ENCODE results near the gene APLP2.

The APLP2 gene

DNA sequence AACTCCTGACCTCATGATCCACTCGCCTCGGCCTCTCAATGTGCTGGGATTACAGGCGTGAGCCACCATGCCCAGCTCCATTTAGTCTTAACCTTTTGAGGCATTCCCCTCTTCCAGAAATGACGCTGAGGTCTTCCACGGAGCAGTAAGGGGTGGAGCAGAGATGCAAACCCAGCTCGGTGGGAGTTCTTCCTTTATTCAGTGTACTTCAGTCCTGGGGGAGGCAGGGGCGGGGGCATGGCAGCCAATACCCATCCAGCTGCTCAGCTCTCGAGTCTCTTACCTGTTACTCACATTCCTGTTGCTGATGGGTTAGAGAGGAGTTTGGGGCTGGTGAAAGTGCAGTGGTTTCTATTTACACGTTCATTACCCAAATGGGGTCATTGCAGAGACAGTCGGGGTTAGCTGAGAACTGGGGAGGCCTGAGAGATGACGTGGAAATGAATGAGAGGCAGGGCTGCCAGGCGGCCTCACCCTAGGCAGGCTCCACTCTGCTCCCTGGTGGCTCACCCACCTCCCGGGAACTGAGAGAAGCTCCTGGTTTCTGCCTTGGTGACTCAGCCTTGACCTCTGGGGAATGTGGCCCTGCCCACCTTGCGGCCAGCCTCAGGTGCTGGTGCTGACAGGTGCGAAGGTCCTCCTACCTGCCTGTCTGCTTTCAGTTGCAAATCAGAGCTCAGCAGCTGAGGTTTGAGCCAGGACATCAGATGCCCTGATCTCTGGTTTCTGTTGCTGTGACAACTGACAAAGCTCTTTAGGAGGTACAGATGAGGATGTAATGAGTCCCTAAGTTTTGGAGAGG, 76.5 kb downstream of the APLP2 start:
- DNase-seq (ENCODE audit: low read depth in 3 of 3): no peak

DNA sequence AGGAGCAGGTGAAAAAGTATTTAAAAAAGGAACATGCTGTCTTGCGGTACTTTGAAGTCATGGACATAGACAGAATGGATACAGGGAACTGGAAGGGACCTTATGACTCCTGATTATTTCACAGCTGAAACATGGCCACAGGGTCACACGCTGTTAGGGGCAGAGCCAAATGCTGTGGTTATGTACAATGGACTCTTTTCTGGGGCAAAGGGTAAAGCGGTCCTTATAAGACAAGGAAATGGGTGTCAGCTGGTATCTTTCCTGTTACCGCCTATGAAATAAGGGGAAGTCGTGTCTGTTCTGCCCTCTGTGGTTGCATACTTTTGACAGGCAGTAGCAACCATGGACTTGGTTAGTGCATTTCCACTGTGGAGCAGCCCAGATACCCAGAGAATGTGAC, 77.1 kb downstream of the APLP2 start:
- DNase-seq (ENCODE audit: low read depth in 3 of 3): no peak

- no peak for DNase-seq (ENCODE audit: low read depth in 3 of 3)
Observed at GRCh38 chr11:130148796-130149326, 79.2 kb downstream of the APLP2 start.

DNA sequence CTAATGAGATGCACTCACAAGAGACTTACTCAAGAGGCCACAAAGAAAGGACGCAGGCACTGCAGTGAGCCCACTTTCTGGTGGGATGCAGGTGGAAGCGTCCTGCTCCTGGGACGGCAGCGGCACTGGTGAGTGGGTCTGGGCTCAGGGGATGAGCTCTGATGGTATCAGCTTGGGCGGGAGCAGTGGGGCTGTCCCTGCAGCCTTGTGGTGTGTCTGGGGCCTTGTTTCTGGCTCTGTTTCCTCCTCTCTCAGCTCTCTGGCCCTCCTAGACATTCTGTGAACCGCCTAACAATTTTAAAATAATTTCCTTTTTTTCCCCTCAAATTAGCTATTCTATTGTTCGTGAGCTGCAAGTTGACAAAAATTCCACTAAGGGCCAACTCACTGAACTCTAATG, 81.1 kb downstream of the APLP2 start:
- no peak for DNase-seq (ENCODE audit: low read depth in 3 of 3)

- DNase-seq (ENCODE audit: low read depth in 3 of 3): no peak
Observed at GRCh38 chr11:130151196-130151595, 81.5 kb downstream of the APLP2 start.

DNA sequence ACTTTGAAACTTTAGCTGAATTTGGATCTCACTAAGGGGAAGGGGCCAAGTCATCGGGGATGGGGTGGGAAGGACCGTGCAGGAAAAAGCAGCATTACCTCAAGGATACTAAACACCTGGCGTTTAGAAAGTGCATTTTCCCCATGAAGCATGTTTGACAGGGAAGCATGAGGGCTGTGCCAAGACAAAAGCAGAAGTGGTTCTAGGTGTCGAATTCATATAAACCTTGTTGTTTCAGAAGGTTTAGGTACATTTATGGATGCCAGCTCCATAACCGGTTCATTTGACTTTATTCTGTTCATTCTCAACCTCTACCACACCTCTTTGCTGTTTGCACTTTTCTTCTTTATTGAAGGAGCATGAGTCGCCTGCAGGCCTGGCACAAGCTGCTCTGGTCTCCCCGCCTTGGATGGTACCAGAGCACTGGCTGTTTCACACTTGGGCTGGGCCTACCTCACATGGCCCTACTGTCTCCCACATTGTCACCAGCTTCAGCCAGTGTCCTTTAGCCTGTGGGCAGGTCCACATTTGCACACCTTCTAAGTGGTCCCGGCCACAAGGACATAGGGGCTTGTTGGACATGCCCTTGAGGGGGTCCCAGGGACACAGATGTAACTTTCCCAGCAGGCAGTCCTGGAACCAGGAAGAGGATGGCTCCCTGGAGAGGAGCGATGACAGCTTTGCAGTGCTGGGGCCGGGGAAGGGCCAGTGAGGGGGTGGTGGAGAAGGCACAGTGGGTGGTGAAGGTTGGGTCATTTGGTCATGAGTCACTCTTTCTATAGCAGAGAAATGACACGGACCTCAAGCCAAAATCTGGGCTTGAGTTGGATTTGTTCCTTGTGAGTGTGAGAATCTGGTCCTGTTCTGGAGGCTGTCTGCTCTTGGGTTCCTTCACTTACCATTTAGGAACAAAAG, 86.7 kb downstream of the APLP2 start:
- no peak for DNase-seq (ENCODE audit: low read depth in 3 of 3)

GRCh38 chr11:130157101-130157500, 87.4 kb downstream of the APLP2 start:
- DNase-seq (ENCODE audit: low read depth in 3 of 3): no peak

- no peak for DNase-seq (ENCODE audit: low read depth in 3 of 3)
Observed at GRCh38 chr11:130157840-130158239, 88.1 kb downstream of the APLP2 start.

GRCh38 chr11:130159139-130159538, 89.4 kb downstream of the APLP2 start:
- DNase-seq (ENCODE audit: low read depth in 3 of 3): no peak

GRCh38 chr11:130159657-130160497, 90.2 kb downstream of the APLP2 start, which contains the start of gene ST14:
TSS of gene ST14 (plus strand) at chr11:130159782. CDS start at chr11:130159980, 198 bp downstream.
- no peak for DNase-seq (ENCODE audit: low read depth in 3 of 3)

DNA sequence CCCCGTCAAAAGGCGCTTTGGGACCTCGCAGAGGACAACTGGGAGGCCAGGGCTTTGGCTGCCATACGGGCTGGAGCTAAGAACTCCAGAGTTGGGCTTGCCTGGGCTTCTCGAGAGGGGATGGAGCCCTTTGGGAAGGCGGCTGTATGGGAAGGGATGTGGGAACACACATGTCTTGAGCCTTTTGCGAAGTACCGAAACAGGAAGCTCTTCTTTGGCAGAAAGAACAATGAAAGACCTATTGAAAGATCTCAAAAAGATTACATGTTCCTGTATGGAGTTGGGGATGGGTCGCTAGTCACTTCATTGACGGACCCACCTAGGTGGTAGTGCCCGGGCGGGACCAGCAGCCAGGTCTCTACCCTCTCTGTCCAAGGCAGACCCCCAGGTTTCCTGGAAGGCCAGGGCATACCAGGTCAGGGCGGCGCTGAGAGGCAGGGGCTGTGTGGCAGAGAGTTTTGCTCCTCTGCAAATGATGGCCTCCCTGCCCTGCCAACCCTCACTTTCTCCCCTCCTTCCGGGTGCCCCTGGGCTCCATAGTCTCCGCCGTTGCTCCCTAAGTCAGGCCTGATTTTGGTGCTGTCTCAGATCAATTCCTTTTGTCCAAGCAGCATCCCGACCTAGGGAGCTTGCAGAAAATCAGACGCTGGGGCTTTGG, 90.9 kb downstream of the APLP2 start:
- no peak for DNase-seq (ENCODE audit: low read depth in 3 of 3)

GRCh38 chr11:130161441-130162145, 91.9 kb downstream of the APLP2 start:
- DNase-seq (ENCODE audit: low read depth in 3 of 3): no peak

DNA sequence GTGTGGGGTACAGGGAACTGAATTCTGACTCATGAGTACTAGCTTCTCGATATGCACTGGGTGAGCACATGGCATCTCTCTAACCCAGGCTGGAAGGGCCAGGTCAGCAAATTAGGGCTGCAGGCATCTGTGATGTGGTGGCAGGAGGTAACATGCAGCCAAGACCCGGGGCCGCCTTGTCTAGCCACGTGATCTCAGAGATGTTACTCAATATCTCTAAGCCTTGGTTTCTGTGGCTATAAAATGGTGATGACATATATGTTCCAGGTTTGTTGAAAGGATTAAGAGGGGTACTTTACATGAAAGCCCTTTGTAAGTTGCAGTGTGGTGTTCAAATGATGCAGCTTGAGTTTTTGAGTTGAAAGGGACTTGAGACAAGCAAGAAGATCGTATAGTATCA, 93.0 kb downstream of the APLP2 start:
- DNase-seq (ENCODE audit: low read depth in 3 of 3): no peak

DNA sequence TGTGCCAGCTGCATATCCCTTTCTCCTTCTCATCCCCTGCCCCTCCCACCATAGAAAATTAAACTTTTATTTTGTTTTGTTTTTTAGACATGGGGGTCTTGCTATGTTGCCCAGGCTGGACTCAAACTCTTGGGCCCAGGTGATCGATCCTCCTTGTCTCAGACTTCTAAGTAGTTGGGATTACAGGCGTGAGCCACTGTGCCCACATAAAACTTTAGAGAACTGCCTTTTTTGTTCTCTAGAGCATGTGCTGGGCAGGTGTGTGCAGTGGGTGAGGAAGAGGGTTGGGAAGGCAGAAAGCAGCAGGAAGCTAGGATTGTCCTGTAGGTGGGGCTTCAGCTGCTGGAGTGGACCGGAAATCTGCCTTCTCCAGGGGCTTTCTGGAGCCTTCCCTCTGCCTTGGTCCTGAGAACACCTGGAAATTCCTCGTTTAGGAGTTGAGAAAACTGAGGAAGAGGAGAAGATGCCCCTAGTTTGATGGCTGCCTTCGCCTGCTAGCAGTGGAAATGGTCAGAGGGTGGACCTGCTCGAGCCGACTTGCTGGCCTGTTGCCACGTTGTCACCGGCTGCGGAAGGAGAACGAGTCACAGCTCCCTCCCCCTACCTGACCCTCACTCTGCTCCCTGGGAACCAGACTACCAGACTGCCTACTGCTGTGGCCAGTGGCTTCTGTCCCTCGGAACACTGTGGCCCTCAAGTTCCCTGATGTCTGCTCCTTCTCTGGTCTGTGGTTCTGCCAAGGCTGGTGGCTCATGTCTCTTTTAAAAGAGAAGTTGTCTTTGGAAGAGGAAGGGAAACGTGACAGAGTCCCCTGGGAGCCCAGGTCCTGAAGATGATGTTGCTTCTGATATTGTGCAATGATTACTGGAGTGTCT, 93.9 kb downstream of the APLP2 start:
- DNase-seq (ENCODE audit: low read depth in 3 of 3): no peak

DNA sequence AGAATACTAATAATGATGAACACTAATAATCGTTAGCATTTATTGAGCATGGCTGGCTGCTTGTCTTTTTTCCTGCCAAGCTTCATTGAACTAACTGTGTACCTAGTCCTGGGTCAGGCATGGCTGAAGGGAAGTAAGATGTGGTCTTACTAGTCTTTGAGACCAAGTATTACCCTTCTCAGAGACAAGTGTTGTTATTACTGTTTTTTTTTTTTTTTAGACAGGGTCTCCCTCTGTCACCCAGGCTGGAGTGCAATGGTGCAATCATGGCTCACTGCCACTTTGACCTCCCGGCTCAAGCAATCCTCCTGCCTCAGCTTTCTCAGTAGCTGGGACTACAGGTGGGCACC, 94.5 kb downstream of the APLP2 start:
- no peak for DNase-seq (ENCODE audit: low read depth in 3 of 3)

DNA sequence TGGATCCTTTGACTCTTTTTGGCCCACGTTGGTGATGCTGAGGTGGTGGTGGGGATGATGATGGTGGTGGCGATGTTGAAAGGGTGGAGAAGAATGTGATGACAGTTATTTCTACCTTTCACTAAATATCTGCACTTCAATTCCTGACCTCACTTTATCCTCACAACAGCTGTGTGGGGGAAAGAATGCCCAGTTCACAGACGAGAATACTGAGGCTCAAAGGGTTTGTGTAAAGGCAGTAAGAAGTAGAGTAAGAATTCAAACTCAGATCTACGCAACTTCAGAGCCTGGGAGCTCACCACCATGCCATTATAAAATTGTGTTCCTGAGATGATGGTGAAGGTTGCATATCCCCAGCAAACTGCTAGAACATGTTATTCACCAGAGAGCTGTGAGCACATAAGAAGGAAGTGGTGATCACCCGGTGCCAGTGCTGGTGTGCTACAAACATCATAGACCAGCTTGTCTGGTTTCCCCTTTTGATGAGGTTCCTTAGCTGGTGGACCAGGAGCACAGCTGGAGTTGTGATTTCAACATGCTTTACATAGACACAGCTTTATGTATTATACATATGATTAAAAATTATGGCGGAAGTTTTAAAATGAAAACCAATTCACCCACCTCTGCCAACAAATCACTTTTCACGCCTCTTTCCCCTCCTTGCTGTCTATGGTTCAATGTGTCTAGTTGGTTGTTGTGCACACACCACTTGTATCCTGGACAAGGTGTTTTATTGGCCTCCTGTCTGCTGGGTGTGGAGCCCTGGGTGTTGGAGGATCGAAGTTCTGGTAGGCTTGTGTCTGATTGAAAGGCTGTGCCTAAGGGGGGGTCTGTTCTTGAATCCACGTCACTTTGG, 96.1 kb downstream of the APLP2 start:
- no peak for DNase-seq (ENCODE audit: low read depth in 3 of 3)

- DNase-seq (ENCODE audit: low read depth in 3 of 3): no peak
Observed at GRCh38 chr11:130166457-130166784, 96.7 kb downstream of the APLP2 start.

- no peak for DNase-seq (ENCODE audit: low read depth in 3 of 3)
Observed at GRCh38 chr11:130167146-130167545, 97.5 kb downstream of the APLP2 start.

GRCh38 chr11:130168105-130168504, 98.4 kb downstream of the APLP2 start:
- no peak for DNase-seq (ENCODE audit: low read depth in 3 of 3)
